HG02763 (cell line): ENCODE results near the gene RAB3GAP2.
"Not testable (repeated sequence)": the region's sequence is repeated elsewhere in the genome, so short reads cannot be mapped to it uniquely, and the experiment has no call there.

Experiments
- ATAC-seq: cut with Tn5 transposase; IDR thresholded peaks from one replicate; pipeline ENCODE4 v1.9.1; 2021; ENCODE audit warnings: mild to moderate bottlenecking, moderate library complexity; ENCODE audit not compliant: unreplicated experiment

Gene RAB3GAP2

GRCh38 chr1:220272047-220272840 lies at the start of gene RAB3GAP2:
RAB3GAP2 (minus strand) TSS chr1:220272453; CDS start chr1:220272337, 116 bp downstream.
- ATAC-seq: peak; percentile 98

- no peak for ATAC-seq
Observed at GRCh38 chr1:220321758-220322157, 49.5 kb upstream of the RAB3GAP2 start.

- ATAC-seq: no peak
Observed at GRCh38 chr1:220320709-220321108, 48.5 kb upstream of the RAB3GAP2 start.

GRCh38 chr1:220318673-220319072 lies 46.4 kb upstream of the RAB3GAP2 start:
- no peak for ATAC-seq

GRCh38 chr1:220317161-220317560 lies 44.9 kb upstream of the RAB3GAP2 start:
- ATAC-seq: no peak

GRCh38 chr1:220316305-220316704 lies 44.1 kb upstream of the RAB3GAP2 start:
- ATAC-seq: no peak

GRCh38 chr1:220315070-220315839 lies 43.0 kb upstream of the RAB3GAP2 start:
- no peak for ATAC-seq

GRCh38 chr1:220313576-220313975 lies 41.3 kb upstream of the RAB3GAP2 start:
- no peak for ATAC-seq

- not testable (repeated sequence) for ATAC-seq
Observed at GRCh38 chr1:220310147-220310546, 37.9 kb upstream of the RAB3GAP2 start.

GRCh38 chr1:220307607-220308006 lies 35.4 kb upstream of the RAB3GAP2 start:
- no peak for ATAC-seq

- ATAC-seq: no peak
Observed at GRCh38 chr1:220306339-220306738, 34.1 kb upstream of the RAB3GAP2 start.

GRCh38 chr1:220303871-220304270 lies 31.6 kb upstream of the RAB3GAP2 start:
- ATAC-seq: no peak

- no peak for ATAC-seq
Observed at GRCh38 chr1:220301630-220302029, 29.4 kb upstream of the RAB3GAP2 start.

- ATAC-seq: no peak
Observed at GRCh38 chr1:220300442-220301121, 28.3 kb upstream of the RAB3GAP2 start.

- ATAC-seq: no peak
Observed at GRCh38 chr1:220299337-220299736, 27.1 kb upstream of the RAB3GAP2 start.

GRCh38 chr1:220298470-220299205 lies 26.4 kb upstream of the RAB3GAP2 start:
- ATAC-seq: no peak

- no peak for ATAC-seq
Observed at GRCh38 chr1:220296981-220297380, 24.7 kb upstream of the RAB3GAP2 start.

GRCh38 chr1:220294846-220295301 lies 22.6 kb upstream of the RAB3GAP2 start:
- ATAC-seq: no peak

GRCh38 chr1:220291580-220291979 lies 19.3 kb upstream of the RAB3GAP2 start:
- no peak for ATAC-seq

- ATAC-seq: no peak
Observed at GRCh38 chr1:220290140-220290761, 18.0 kb upstream of the RAB3GAP2 start.
